Measurements from ENCODE around the gene CTTN. TPM values are rescaled to one million over a fixed set of nuclear protein-coding genes. Genes with fewer than 3 reads are reported as not detected.
"Not testable (repeated sequence)": the region's sequence is repeated elsewhere in the genome, so short reads cannot be mapped to it uniquely, and the experiment has no call there.

CTTN gene
- total and polyA plus RNA-seq, 4 experiments from 2014 or later, result 0.41 to 1.5 (median 0.58) TPM; not detected in 1

GRCh38 chr11:70404244-70404643, 5.9 kb downstream of the CTTN start:
- Histone ChIP-seq H3K27ac (ENCODE audit: low read depth, low read length) (no peak overlapping the region), H3K9me3 (ENCODE audit: control insufficient read depth in 1 of 2, low read length in 2 of 2) (no peaks in the 10 kb centered on the region), H3K27me3 (ENCODE audit: insufficient read depth, low read length) (no peaks in the 10 kb centered on the region), H3K4me3 (ENCODE audit: low read length in 2 of 2) (no peak overlapping the region), H3K4me1 (ENCODE audit: insufficient read depth, low read length) (no peaks in the 10 kb centered on the region), H3K36me3 (ENCODE audit: insufficient read depth, low read length) (no peaks in the 10 kb centered on the region)
- no peaks in the 10 kb centered on the region for H3K36me3 Mint-ChIP-seq
- ChIA-PET POLR2A (ENCODE audit: partially characterized antibody) (no interaction called here), CTCF (ENCODE audit: partially characterized antibody) (no interaction called here)
- peaks cover 0 to 1% (median 0%) of the 10 kb centered on the region in 4 donors for H3K4me1 Mint-ChIP-seq
- H3K27ac Mint-ChIP-seq, result no peak overlapping the region
- intact Hi-C loops (cut with micrococcal nuclease), result no loop called here
- peaks cover 0 to 2% of the 10 kb centered on the region in 2 donors for H3K27me3 Mint-ChIP-seq
- no peak for DNase-seq
- no peaks in the 10 kb centered on the region for H3K9me3 Mint-ChIP-seq
- H3K4me3 Mint-ChIP-seq, result no peak overlapping the region

- H3K27me3 Mint-ChIP-seq, result peaks cover 0 to 2% of the 10 kb centered on the region in 2 donors
- CTCF ChIA-PET (ENCODE audit: partially characterized antibody), result no interaction called here
- H3K27ac Mint-ChIP-seq, result no peak overlapping the region
- H3K9me3 Mint-ChIP-seq, result no peaks in the 10 kb centered on the region
- no peak overlapping the region for H3K4me3 Mint-ChIP-seq
- intact Hi-C loops (cut with micrococcal nuclease), result no loop called here
- H3K4me1 ChIP-seq (ENCODE audit: insufficient read depth, low read length), result no peaks in the 10 kb centered on the region
- no peak overlapping the region for H3K4me3 ChIP-seq (ENCODE audit: low read length in 2 of 2)
- H3K36me3 Mint-ChIP-seq, result no peaks in the 10 kb centered on the region
- DNase-seq, result no peak
- H3K27ac ChIP-seq (ENCODE audit: low read depth, low read length), result no peak overlapping the region
- peaks cover 0 to 1% (median 0%) of the 10 kb centered on the region in 4 donors for H3K4me1 Mint-ChIP-seq
- H3K27me3 ChIP-seq (ENCODE audit: insufficient read depth, low read length), result no peaks in the 10 kb centered on the region
- POLR2A ChIA-PET (ENCODE audit: partially characterized antibody), result no interaction called here
- H3K9me3 ChIP-seq (ENCODE audit: control insufficient read depth in 1 of 2, low read length in 2 of 2), result no peaks in the 10 kb centered on the region
- no peaks in the 10 kb centered on the region for H3K36me3 ChIP-seq (ENCODE audit: insufficient read depth, low read length)
Observed at GRCh38 chr11:70405679-70406395, 7.5 kb downstream of the CTTN start.

GRCh38 chr11:70407121-70407520, 8.8 kb downstream of the CTTN start:
- POLR2A ChIA-PET (ENCODE audit: partially characterized antibody), result no interaction called here
- Mint-ChIP-seq H3K36me3 (no peaks in the 10 kb centered on the region), H3K27ac (no peak overlapping the region), H3K4me1 (peaks cover 0 to 1% (median 0%) of the 10 kb centered on the region in 4 donors), H3K4me3 (no peak overlapping the region), H3K9me3 (no peaks in the 10 kb centered on the region), H3K27me3 (peaks cover 0 to 2% of the 10 kb centered on the region in 2 donors)
- no peaks in the 10 kb centered on the region for H3K4me1 ChIP-seq (ENCODE audit: insufficient read depth, low read length)
- no peak for DNase-seq
- intact Hi-C loops (cut with micrococcal nuclease), result no loop called here
- no peak overlapping the region for H3K27ac ChIP-seq (ENCODE audit: low read depth, low read length)
- H3K4me3 ChIP-seq (ENCODE audit: low read length in 2 of 2), result no peak overlapping the region
- no peaks in the 10 kb centered on the region for H3K9me3 ChIP-seq (ENCODE audit: control insufficient read depth in 1 of 2, low read length in 2 of 2)
- no peaks in the 10 kb centered on the region for H3K27me3 ChIP-seq (ENCODE audit: insufficient read depth, low read length)
- CTCF ChIA-PET (ENCODE audit: partially characterized antibody), result no interaction called here
- H3K36me3 ChIP-seq (ENCODE audit: insufficient read depth, low read length), result no peaks in the 10 kb centered on the region

GRCh38 chr11:70407814-70408213, 9.5 kb downstream of the CTTN start:
- Histone ChIP-seq H3K9me3 (ENCODE audit: control insufficient read depth in 1 of 2, low read length in 2 of 2) (no peaks in the 10 kb centered on the region), H3K4me3 (ENCODE audit: low read length in 2 of 2) (no peak overlapping the region), H3K27ac (ENCODE audit: low read depth, low read length) (no peak overlapping the region), H3K36me3 (ENCODE audit: insufficient read depth, low read length) (no peaks in the 10 kb centered on the region), H3K27me3 (ENCODE audit: insufficient read depth, low read length) (no peaks in the 10 kb centered on the region), H3K4me1 (ENCODE audit: insufficient read depth, low read length) (no peaks in the 10 kb centered on the region)
- Mint-ChIP-seq H3K27ac (no peak overlapping the region), H3K9me3 (no peaks in the 10 kb centered on the region), H3K4me3 (no peak overlapping the region), H3K36me3 (no peaks in the 10 kb centered on the region), H3K4me1 (peaks cover 0 to 1% (median 0%) of the 10 kb centered on the region in 4 donors), H3K27me3 (no peaks in the 10 kb centered on the region)
- intact Hi-C loops (cut with micrococcal nuclease), result no loop called here
- CTCF ChIA-PET (ENCODE audit: partially characterized antibody), result no interaction called here
- POLR2A ChIA-PET (ENCODE audit: partially characterized antibody), result no interaction called here
- DNase-seq, result no peak

GRCh38 chr11:70408326-70408725, 10.0 kb downstream of the CTTN start:
- H3K36me3 Mint-ChIP-seq; H3K4me1 Mint-ChIP-seq; POLR2A ChIA-PET (ENCODE audit: partially characterized antibody): not testable (repeated sequence)

GRCh38 chr11:70409437-70409836, 11.1 kb downstream of the CTTN start:
- no peaks in the 10 kb centered on the region for H3K9me3 Mint-ChIP-seq
- CTCF ChIA-PET (ENCODE audit: partially characterized antibody), result no interaction called here
- no peaks in the 10 kb centered on the region for H3K36me3 ChIP-seq (ENCODE audit: insufficient read depth, low read length)
- H3K27ac Mint-ChIP-seq, result no peak overlapping the region
- no peaks in the 10 kb centered on the region for H3K27me3 ChIP-seq (ENCODE audit: insufficient read depth, low read length)
- no peaks in the 10 kb centered on the region for H3K9me3 ChIP-seq (ENCODE audit: control insufficient read depth in 1 of 2, low read length in 2 of 2)
- no peak overlapping the region for H3K4me3 Mint-ChIP-seq
- POLR2A ChIA-PET (ENCODE audit: partially characterized antibody), result no interaction called here
- no peaks in the 10 kb centered on the region for H3K36me3 Mint-ChIP-seq
- no peak overlapping the region for H3K4me3 ChIP-seq (ENCODE audit: low read length in 2 of 2)
- H3K27me3 Mint-ChIP-seq, result no peaks in the 10 kb centered on the region
- intact Hi-C loops (cut with micrococcal nuclease), result no loop called here
- no peak for DNase-seq
- peaks cover 0 to 1% (median 0%) of the 10 kb centered on the region in 4 donors for H3K4me1 Mint-ChIP-seq
- no peaks in the 10 kb centered on the region for H3K4me1 ChIP-seq (ENCODE audit: insufficient read depth, low read length)
- no peak overlapping the region for H3K27ac ChIP-seq (ENCODE audit: low read depth, low read length)

More at GRCh38 chr11:70408326-70408725, 10.0 kb downstream of the CTTN start:
- CTCF ChIA-PET (ENCODE audit: partially characterized antibody); H3K9me3 Mint-ChIP-seq; H3K27me3 Mint-ChIP-seq; H3K27ac ChIP-seq (ENCODE audit: low read depth, low read length); intact Hi-C loops (cut with micrococcal nuclease); H3K9me3 ChIP-seq (ENCODE audit: control insufficient read depth in 1 of 2, low read length in 2 of 2); DNase-seq; H3K4me3 ChIP-seq (ENCODE audit: low read length in 2 of 2); H3K4me1 ChIP-seq (ENCODE audit: insufficient read depth, low read length); H3K27ac Mint-ChIP-seq; H3K27me3 ChIP-seq (ENCODE audit: insufficient read depth, low read length); H3K4me3 Mint-ChIP-seq; H3K36me3 ChIP-seq (ENCODE audit: insufficient read depth, low read length): not testable (repeated sequence)

GRCh38 chr11:70409871-70410270, 11.5 kb downstream of the CTTN start:
- DNase-seq, result no peak
- Histone ChIP-seq H3K27ac (ENCODE audit: low read depth, low read length) (no peak overlapping the region), H3K27me3 (ENCODE audit: insufficient read depth, low read length) (no peaks in the 10 kb centered on the region), H3K4me1 (ENCODE audit: insufficient read depth, low read length) (no peaks in the 10 kb centered on the region), H3K36me3 (ENCODE audit: insufficient read depth, low read length) (no peaks in the 10 kb centered on the region), H3K4me3 (ENCODE audit: low read length in 2 of 2) (no peak overlapping the region), H3K9me3 (ENCODE audit: control insufficient read depth in 1 of 2, low read length in 2 of 2) (no peaks in the 10 kb centered on the region)
- intact Hi-C loops (cut with micrococcal nuclease), result no loop called here
- Mint-ChIP-seq H3K4me1 (peaks cover 0 to 1% (median 0%) of the 10 kb centered on the region in 4 donors), H3K27ac (no peak overlapping the region), H3K27me3 (no peaks in the 10 kb centered on the region), H3K36me3 (no peaks in the 10 kb centered on the region), H3K9me3 (no peaks in the 10 kb centered on the region), H3K4me3 (no peak overlapping the region)
- ChIA-PET CTCF (ENCODE audit: partially characterized antibody) (no interaction called here), POLR2A (ENCODE audit: partially characterized antibody) (no interaction called here)
